ENCODE data around the gene FOXO6.

DNA sequence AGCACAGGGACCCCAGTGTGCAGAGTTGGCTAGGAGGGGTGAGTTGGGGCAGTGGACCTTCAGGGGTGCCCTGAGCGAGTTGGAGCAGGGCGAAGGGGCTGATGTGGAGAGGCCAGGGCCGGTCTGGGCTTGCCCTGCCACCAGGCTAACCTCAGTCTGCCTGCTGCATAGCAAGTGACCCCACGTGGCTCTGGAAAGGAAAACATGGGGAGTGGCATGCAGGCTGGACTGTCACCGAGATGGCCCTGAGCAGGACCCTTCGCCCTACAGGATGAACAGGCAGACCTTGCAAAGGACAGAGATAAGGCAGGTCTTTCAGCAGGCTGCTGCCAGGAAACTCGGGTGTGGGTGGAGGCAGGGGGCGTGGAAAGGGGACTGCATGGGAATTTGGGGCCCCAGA, 51.5 kb downstream of the FOXO6 start:
- TF ChIP-seq POLR2A (IDR thresholded peaks at IDR 0.05): no peak
- TF ChIP-seq, protein P1, sequence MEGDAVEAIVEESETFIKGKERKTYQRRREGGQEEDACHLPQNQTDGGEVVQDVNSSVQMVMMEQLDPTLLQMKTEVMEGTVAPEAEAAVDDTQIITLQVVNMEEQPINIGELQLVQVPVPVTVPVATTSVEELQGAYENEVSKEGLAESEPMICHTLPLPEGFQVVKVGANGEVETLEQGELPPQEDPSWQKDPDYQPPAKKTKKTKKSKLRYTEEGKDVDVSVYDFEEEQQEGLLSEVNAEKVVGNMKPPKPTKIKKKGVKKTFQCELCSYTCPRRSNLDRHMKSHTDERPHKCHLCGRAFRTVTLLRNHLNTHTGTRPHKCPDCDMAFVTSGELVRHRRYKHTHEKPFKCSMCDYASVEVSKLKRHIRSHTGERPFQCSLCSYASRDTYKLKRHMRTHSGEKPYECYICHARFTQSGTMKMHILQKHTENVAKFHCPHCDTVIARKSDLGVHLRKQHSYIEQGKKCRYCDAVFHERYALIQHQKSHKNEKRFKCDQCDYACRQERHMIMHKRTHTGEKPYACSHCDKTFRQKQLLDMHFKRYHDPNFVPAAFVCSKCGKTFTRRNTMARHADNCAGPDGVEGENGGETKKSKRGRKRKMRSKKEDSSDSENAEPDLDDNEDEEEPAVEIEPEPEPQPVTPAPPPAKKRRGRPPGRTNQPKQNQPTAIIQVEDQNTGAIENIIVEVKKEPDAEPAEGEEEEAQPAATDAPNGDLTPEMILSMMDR (IDR thresholded peaks at IDR 0.05): no peak
